ENCODE measurements around the gene KCNQ5.

KCNQ5 gene

DNA sequence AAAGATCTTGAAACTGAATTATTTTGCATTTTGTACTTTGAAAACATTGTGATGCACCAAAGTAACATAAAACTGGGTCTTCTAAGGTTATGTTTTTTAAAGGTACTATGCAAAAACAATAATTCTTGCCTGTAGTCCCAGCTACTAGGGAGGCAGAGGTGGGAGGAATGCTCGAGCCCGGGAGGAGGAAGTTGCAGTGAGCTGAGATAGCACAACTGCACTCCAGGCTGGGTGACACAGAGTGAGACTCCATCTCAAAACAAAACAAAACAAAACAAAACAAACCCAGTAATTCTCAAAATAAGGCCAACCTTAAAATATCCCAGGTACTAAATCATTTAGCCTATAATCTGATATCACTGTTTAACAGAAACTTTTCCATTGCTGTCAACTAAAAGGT is 333.8 kb downstream of the KCNQ5 start:
- Histone ChIP-seq H3K9me3 (ENCODE audit: control insufficient read depth, low read length) (no peaks in the 10 kb centered on the region), H3K4me3 (ENCODE audit: low read length) (no peak overlapping the region), H3K9ac (ENCODE audit: low read length) (no peak overlapping the region), H3K27me3 (ENCODE audit: control insufficient read depth, insufficient read depth, low read length) (no peaks in the 10 kb centered on the region), H3K4me1 (ENCODE audit: control insufficient read depth, insufficient read depth, low read length) (peaks cover 15% of the 10 kb centered on the region), H3K36me3 (ENCODE audit: control insufficient read depth, insufficient read depth, low read length) (no peaks in the 10 kb centered on the region)

DNA sequence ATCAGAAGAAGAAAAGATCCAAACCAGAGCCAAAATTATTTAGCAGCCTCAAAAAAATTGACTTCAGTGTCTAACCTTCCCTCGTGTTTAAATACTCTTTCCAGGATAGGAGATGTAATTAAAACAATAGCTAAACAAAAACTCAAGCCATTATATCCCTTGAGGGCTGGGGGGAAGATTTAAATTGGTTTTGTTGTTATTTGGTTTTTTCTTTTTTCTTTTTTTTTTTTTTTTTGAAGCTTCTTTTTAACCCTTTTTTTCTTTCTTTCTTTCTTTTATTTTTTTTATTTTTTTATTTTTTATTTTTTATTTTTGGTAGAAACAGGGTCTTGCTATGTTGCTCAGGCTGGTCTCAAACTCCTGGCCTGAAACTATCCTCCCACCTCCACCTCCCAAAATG is 334.4 kb downstream of the KCNQ5 start:
- Histone ChIP-seq H3K4me3 (ENCODE audit: low read length) (no peak overlapping the region), H3K36me3 (ENCODE audit: control insufficient read depth, insufficient read depth, low read length) (no peaks in the 10 kb centered on the region), H3K9ac (ENCODE audit: low read length) (no peak overlapping the region), H3K4me1 (ENCODE audit: control insufficient read depth, insufficient read depth, low read length) (peaks cover 14% of the 10 kb centered on the region), H3K9me3 (ENCODE audit: control insufficient read depth, low read length) (no peaks in the 10 kb centered on the region), H3K27me3 (ENCODE audit: control insufficient read depth, insufficient read depth, low read length) (no peaks in the 10 kb centered on the region)

- H3K36me3 ChIP-seq (ENCODE audit: control insufficient read depth, insufficient read depth, low read length) = no peaks in the 10 kb centered on the region
- no peaks in the 10 kb centered on the region for H3K9me3 ChIP-seq (ENCODE audit: control insufficient read depth, low read length)
- no peak overlapping the region for H3K4me3 ChIP-seq (ENCODE audit: low read length)
- H3K4me1 ChIP-seq (ENCODE audit: control insufficient read depth, insufficient read depth, low read length) = no peaks in the 10 kb centered on the region
- no peaks in the 10 kb centered on the region for H3K27me3 ChIP-seq (ENCODE audit: control insufficient read depth, insufficient read depth, low read length)
- no peak overlapping the region for H3K9ac ChIP-seq (ENCODE audit: low read length)
These were observed 338.0 kb downstream of the KCNQ5 start for GRCh38 chr6:72959821-72960220.

DNA sequence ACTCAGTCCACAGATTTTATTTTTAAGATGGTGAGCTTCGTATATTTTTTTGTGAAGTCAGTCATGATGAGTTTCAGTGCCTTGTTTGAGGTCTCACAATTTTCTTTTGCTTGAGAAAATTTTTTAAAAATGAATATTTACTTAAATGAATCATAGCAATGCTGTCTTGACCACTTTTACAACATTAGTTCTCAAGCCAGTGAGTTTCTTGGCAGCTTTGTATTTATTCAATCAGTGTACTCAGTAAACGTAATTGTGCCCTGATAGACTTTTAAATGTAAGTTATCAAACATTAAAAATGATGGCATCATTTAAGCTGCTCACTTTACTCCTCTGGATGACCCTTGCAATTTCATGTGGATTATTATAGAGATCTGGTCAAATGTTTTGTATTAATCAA is 342.1 kb downstream of the KCNQ5 start:
- H3K36me3 ChIP-seq (ENCODE audit: control insufficient read depth, insufficient read depth, low read length) = no peaks in the 10 kb centered on the region
- no peaks in the 10 kb centered on the region for H3K9me3 ChIP-seq (ENCODE audit: control insufficient read depth, low read length)
- H3K4me1 ChIP-seq (ENCODE audit: control insufficient read depth, insufficient read depth, low read length) = no peaks in the 10 kb centered on the region
- H3K9ac ChIP-seq (ENCODE audit: low read length) = no peak overlapping the region
- no peaks in the 10 kb centered on the region for H3K27me3 ChIP-seq (ENCODE audit: control insufficient read depth, insufficient read depth, low read length)
- no peak overlapping the region for H3K4me3 ChIP-seq (ENCODE audit: low read length)

- no peaks in the 10 kb centered on the region for H3K9me3 ChIP-seq (ENCODE audit: control insufficient read depth, low read length)
These were observed 344.9 kb downstream of the KCNQ5 start for GRCh38 chr6:72966628-72967280.

DNA sequence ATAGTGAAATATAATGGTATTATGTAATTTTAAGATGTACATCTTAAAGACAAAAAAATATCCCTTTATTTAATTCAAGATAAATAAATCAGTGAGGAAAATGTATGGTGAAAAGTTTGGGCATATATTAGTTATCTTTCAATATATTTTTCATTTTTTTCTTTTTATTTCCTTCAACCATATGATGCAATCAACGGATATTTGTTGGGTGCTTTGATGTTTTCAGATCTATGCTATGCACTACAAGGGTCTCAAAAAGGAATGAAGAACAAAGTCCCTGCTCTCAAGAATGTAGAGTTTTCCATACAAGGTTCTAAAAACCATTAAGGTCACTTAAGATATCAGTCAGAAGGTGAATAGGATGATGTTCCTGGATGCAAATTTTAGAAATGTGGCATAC is 345.5 kb downstream of the KCNQ5 start:
- Histone ChIP-seq H3K36me3 (ENCODE audit: control insufficient read depth, insufficient read depth, low read length) (no peaks in the 10 kb centered on the region), H3K9ac (ENCODE audit: low read length) (no peak overlapping the region), H3K4me3 (ENCODE audit: low read length) (no peak overlapping the region), H3K4me1 (ENCODE audit: control insufficient read depth, insufficient read depth, low read length) (no peaks in the 10 kb centered on the region), H3K9me3 (ENCODE audit: control insufficient read depth, low read length) (no peaks in the 10 kb centered on the region), H3K27me3 (ENCODE audit: control insufficient read depth, insufficient read depth, low read length) (no peaks in the 10 kb centered on the region)

More at GRCh38 chr6:72966628-72967280, 344.9 kb downstream of the KCNQ5 start:
- no peak overlapping the region for H3K4me3 ChIP-seq (ENCODE audit: low read length)
- H3K9ac ChIP-seq (ENCODE audit: low read length) = no peak overlapping the region
- H3K36me3 ChIP-seq (ENCODE audit: control insufficient read depth, insufficient read depth, low read length) = no peaks in the 10 kb centered on the region
- no peaks in the 10 kb centered on the region for H3K27me3 ChIP-seq (ENCODE audit: control insufficient read depth, insufficient read depth, low read length)
- no peaks in the 10 kb centered on the region for H3K4me1 ChIP-seq (ENCODE audit: control insufficient read depth, insufficient read depth, low read length)

DNA sequence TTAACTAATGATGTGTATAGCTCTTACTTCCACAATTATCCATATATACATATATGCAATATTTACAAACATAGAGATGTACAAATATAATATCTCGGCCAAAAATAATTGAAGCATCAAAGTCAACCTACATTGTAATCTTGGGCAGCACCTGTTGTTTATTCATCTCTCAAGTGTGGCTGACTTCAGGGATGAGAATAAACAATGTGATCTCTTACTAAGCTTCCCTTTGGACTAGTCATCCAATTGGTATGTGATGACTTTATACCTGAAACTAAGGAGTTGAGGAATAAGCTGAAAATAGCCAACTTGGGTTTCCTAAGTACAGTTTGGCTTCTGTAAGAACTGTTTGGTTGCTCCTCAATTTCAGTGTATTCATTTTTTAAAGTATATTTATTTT is 346.8 kb downstream of the KCNQ5 start:
- Histone ChIP-seq H3K4me3 (ENCODE audit: low read length) (no peak overlapping the region), H3K9ac (ENCODE audit: low read length) (no peak overlapping the region), H3K27me3 (ENCODE audit: control insufficient read depth, insufficient read depth, low read length) (no peaks in the 10 kb centered on the region), H3K36me3 (ENCODE audit: control insufficient read depth, insufficient read depth, low read length) (no peaks in the 10 kb centered on the region), H3K4me1 (ENCODE audit: control insufficient read depth, insufficient read depth, low read length) (no peaks in the 10 kb centered on the region), H3K9me3 (ENCODE audit: control insufficient read depth, low read length) (no peaks in the 10 kb centered on the region)

DNA sequence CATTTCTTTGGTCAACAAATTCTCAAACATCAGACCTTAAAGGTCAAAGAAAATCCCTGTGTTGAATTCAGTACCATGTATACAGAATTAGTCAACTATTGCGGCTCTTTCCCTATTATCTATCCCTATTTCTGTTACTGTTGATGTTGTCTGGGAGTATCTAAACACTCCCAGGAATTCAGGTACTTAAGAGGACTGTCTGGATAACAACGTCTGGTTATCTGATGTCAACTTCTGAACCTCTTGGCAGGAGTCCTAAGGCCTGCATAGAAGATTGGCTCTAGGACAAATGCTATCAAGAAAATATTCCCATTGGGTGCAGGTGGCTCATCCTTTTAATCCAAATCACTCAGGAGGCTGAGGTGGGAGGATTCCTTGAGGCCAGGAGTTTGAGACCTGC is 347.8 kb downstream of the KCNQ5 start:
- H3K36me3 ChIP-seq (ENCODE audit: control insufficient read depth, insufficient read depth, low read length) = no peaks in the 10 kb centered on the region
- no peak overlapping the region for H3K4me3 ChIP-seq (ENCODE audit: low read length)
- no peak overlapping the region for H3K9ac ChIP-seq (ENCODE audit: low read length)
- H3K9me3 ChIP-seq (ENCODE audit: control insufficient read depth, low read length) = no peaks in the 10 kb centered on the region
- H3K4me1 ChIP-seq (ENCODE audit: control insufficient read depth, insufficient read depth, low read length) = no peaks in the 10 kb centered on the region
- no peaks in the 10 kb centered on the region for H3K27me3 ChIP-seq (ENCODE audit: control insufficient read depth, insufficient read depth, low read length)

GRCh38 chr6:72972579-72972978 is 350.7 kb downstream of the KCNQ5 start:
- no peaks in the 10 kb centered on the region for H3K36me3 ChIP-seq (ENCODE audit: control insufficient read depth, insufficient read depth, low read length)
- no peak overlapping the region for H3K9ac ChIP-seq (ENCODE audit: low read length)
- no peaks in the 10 kb centered on the region for H3K4me1 ChIP-seq (ENCODE audit: control insufficient read depth, insufficient read depth, low read length)
- no peaks in the 10 kb centered on the region for H3K9me3 ChIP-seq (ENCODE audit: control insufficient read depth, low read length)
- no peaks in the 10 kb centered on the region for H3K27me3 ChIP-seq (ENCODE audit: control insufficient read depth, insufficient read depth, low read length)
- no peak overlapping the region for H3K4me3 ChIP-seq (ENCODE audit: low read length)

DNA sequence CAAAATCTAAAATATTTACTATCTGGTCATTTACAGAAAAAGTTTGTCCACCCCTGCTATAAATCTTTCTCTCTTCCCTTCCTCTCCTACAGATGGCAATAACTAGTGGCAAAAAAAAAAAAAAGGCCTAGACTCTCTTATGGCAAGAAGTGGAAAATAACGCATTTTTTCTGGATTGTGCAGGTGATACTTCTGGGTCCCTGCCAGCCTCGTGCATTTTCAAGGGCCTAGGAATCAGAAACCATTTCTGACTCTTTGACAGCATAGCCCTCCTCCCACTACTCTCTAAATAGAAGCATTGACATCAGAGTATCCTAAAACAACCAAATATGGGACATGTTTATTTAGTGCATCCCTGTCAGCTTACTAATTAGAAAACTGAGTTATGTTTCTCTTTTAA is 352.4 kb downstream of the KCNQ5 start:
- no peaks in the 10 kb centered on the region for H3K27me3 ChIP-seq (ENCODE audit: control insufficient read depth, insufficient read depth, low read length)
- no peak overlapping the region for H3K4me3 ChIP-seq (ENCODE audit: low read length)
- H3K9me3 ChIP-seq (ENCODE audit: control insufficient read depth, low read length) = no peaks in the 10 kb centered on the region
- H3K4me1 ChIP-seq (ENCODE audit: control insufficient read depth, insufficient read depth, low read length) = no peaks in the 10 kb centered on the region
- H3K36me3 ChIP-seq (ENCODE audit: control insufficient read depth, insufficient read depth, low read length) = no peaks in the 10 kb centered on the region
- no peak overlapping the region for H3K9ac ChIP-seq (ENCODE audit: low read length)

DNA sequence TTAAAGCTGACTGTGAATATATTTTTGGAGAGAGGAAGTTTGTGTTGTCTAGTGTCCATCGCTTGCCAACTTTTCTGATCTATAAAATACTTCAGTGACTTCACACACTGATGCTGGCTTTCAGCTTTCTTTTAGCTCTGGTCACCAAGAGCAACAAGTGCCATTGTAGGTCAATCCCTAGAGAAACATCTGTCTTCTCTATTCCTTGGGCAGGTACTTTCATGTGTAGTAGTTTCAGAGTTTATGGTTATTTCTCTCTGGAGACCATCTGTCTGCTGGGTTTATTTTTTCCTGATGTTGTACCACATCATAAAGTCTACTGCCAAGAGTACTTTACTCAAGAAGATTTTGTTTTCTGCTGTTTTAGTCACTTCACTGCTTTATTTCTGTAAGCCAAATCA is 353.5 kb downstream of the KCNQ5 start:
- Histone ChIP-seq H3K27me3 (ENCODE audit: control insufficient read depth, insufficient read depth, low read length) (no peaks in the 10 kb centered on the region), H3K4me1 (ENCODE audit: control insufficient read depth, insufficient read depth, low read length) (no peaks in the 10 kb centered on the region), H3K36me3 (ENCODE audit: control insufficient read depth, insufficient read depth, low read length) (no peaks in the 10 kb centered on the region), H3K4me3 (ENCODE audit: low read length) (no peak overlapping the region), H3K9ac (ENCODE audit: low read length) (no peak overlapping the region), H3K9me3 (ENCODE audit: control insufficient read depth, low read length) (no peaks in the 10 kb centered on the region)

GRCh38 chr6:72976484-72976883 is 354.6 kb downstream of the KCNQ5 start:
- no peaks in the 10 kb centered on the region for H3K9me3 ChIP-seq (ENCODE audit: control insufficient read depth, low read length)
- H3K36me3 ChIP-seq (ENCODE audit: control insufficient read depth, insufficient read depth, low read length) = no peaks in the 10 kb centered on the region
- H3K4me3 ChIP-seq (ENCODE audit: low read length) = no peak overlapping the region
- no peak overlapping the region for H3K9ac ChIP-seq (ENCODE audit: low read length)
- no peaks in the 10 kb centered on the region for H3K4me1 ChIP-seq (ENCODE audit: control insufficient read depth, insufficient read depth, low read length)
- no peaks in the 10 kb centered on the region for H3K27me3 ChIP-seq (ENCODE audit: control insufficient read depth, insufficient read depth, low read length)

GRCh38 chr6:72977114-72977513 is 355.2 kb downstream of the KCNQ5 start:
- Histone ChIP-seq H3K4me3 (ENCODE audit: low read length) (no peak overlapping the region), H3K27me3 (ENCODE audit: control insufficient read depth, insufficient read depth, low read length) (no peaks in the 10 kb centered on the region), H3K9ac (ENCODE audit: low read length) (no peak overlapping the region), H3K4me1 (ENCODE audit: control insufficient read depth, insufficient read depth, low read length) (no peaks in the 10 kb centered on the region), H3K9me3 (ENCODE audit: control insufficient read depth, low read length) (no peaks in the 10 kb centered on the region), H3K36me3 (ENCODE audit: control insufficient read depth, insufficient read depth, low read length) (no peaks in the 10 kb centered on the region)
